ENCODE results near the gene EPDR1. TPM values are rescaled to one million over a fixed set of nuclear protein-coding genes. Genes with fewer than 3 reads are reported as not detected.
A peak's percentile ranks its signal among the peaks of the same experiment; 100 is the strongest.

Gene EPDR1
- polyA plus RNA-seq, 3 donors: 0.25 to 1.2 (median 1.1) TPM

- 53% methylated on average over 4 of the region's 4 CpGs for WGBS (ENCODE audit: insufficient coverage)
- no peak overlapping the region for H2AFZ ChIP-seq (ENCODE audit: insufficient read depth, low read depth, low read length, poor library complexity, severe bottlenecking)
Observed at GRCh38 chr7:37918526-37918925, 1.9 kb upstream of the EPDR1 start.

More at GRCh38 chr7:37918526-37918925, 1.9 kb upstream of the EPDR1 start:
- H3K4me1 Mint-ChIP-seq: peaks cover 41% of the 10 kb centered on the region
- peak; percentile 22 for TF ChIP-seq CTCF (IDR thresholded peaks at IDR 0.05)
- Histone ChIP-seq H3K9ac (ENCODE audit: insufficient read depth, low read length, poor library complexity, severe bottlenecking) (no peak overlapping the region), H3K4me3 (replicated peaks in 1 of 3; ENCODE audit: low read depth in 2 of 3, low read length in 3 of 3) (no peak overlapping the region), H3K27ac (ENCODE audit: low read depth in 1 of 2, low read length in 2 of 2) (no peak overlapping the region), H3K4me1 (ENCODE audit: control insufficient read depth in 1 of 2, insufficient read depth in 2 of 2, low read length in 2 of 2) (peaks cover 39 to 43% of the 10 kb centered on the region in 2 donors), H3K9me3 (replicated peaks in 1 of 2; ENCODE audit: control insufficient read depth in 1 of 2, insufficient read depth in 1 of 2, low read length in 2 of 2) (no peaks in the 10 kb centered on the region), H3K4me2 (replicated peaks; ENCODE audit: extremely low read depth, low read length, poor library complexity, severe bottlenecking) (no peak overlapping the region), H3K79me2 (ENCODE audit: insufficient read depth, low read length) (peaks cover 4% of the 10 kb centered on the region), H4K20me1 (ENCODE audit: insufficient read depth, low read length) (no peaks in the 10 kb centered on the region), H3K27me3 (ENCODE audit: control insufficient read depth in 2 of 2, insufficient read depth in 2 of 2, low read length in 2 of 2) (peaks cover 23 to 44% of the 10 kb centered on the region in 2 donors), H3K36me3 (replicated peaks in 1 of 2; ENCODE audit: control insufficient read depth in 1 of 2, insufficient read depth in 2 of 2, low read length in 2 of 2) (no peaks in the 10 kb centered on the region)
- DNase-seq: no peak
- intact Hi-C loops (cut with micrococcal nuclease): no loop called here
- H3K36me3 Mint-ChIP-seq: no peaks in the 10 kb centered on the region
- peaks cover 0 to 3% (median 1%) of the 10 kb centered on the region in 7 donors for H3K9me3 Mint-ChIP-seq
- H3K27ac Mint-ChIP-seq: peak overlapping the region in 1 of 7 donors; percentile 1
- H3K4me3 Mint-ChIP-seq: no peak overlapping the region
- peaks cover 37 to 58% (median 37%) of the 10 kb centered on the region in 3 donors for H3K27me3 Mint-ChIP-seq (ENCODE audit: low read depth in 3 of 3)

Data from CD14-positive monocyte (primary cell).